Measurements from ENCODE around the gene CCNA2.

The CCNA2 gene

DNA sequence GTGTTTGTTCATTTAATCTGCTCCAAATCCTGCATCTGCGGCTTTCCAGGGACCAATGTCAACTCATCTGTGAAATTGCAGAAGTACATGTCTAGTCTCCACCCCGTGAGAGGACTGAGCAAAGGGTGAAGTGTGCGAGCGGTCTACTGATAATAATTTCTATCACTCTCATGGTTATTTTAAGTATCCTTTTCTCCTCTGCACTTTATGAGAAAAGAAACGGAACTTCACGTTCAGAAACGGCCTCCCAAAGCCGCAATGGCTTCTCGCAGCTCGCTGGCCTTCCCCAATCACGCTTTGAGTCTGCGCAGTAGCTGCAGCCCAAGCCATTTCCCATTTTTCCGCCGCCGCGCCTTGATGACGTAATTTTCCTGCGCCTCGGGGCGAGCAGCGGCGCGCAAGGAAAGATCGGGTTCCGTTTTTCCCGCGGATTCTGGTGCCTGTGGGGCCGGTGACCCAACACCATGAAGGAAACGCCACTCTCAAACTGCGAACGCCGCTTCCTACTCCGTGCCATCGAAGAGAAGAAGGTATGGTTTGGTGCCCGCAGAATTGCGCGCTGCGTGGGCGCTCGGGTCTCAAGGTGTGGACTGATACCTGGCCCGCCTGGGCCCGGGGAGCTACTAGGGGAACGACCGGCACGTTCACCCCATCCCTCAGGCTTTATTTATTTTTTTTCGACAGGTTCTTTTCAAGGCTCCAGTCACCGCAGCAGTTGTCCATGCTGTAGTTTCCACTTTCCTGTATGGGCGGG is 22.5 kb downstream of the CCNA2 start, which contains the start of gene EXOSC9:
Gene EXOSC9, plus strand, starts transcription at position 363 of the 754 bp plus-strand sequence. Its CDS starts 102 bp downstream, at position 465.
- DNase-seq: peak; percentile 91 to 96

DNA sequence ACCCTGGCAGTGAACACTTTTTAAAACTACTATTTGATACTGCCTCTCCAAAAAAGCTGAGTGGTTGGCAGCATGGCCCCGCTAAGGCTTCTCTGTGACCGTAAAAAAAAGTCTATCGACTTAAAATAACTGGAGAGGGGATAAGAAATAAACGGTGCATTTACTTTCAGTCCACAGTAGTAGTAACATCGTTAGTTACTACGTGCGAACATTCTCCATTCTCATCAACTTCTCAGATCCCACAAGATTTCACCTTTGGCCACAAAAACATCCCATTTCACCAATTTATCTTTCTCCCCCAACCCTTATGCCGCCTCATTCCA is 23.1 kb downstream of the CCNA2 start:
- DNase-seq: no peak

DNA sequence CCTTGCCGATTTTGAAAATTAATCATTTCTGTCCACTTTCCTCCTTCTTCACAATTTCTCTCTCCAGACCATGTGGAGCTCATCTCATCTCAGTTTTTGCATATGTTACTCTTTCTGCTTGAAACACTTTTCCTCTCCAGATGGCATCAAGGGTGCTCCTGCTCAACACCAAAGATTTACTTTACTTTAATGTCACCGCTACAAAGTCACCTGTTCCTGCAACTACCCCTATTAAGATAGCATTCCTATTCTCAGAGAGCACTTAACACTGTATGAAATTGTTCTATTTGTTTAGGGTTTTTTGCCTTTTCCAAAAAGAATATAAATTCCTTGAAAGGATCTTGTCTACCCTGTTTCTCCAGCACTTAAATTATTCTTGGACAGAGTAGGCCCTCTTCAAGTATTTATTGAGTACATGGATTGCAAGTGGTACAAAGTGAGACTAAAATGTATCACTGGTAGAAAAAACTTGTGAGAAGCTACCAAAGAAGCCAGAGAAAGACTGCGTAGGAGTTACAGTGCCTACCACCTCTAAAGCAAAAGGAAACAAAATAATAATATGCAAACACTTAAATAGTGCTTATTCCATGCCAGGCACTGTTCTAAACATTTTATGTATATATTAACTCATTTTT is 23.7 kb downstream of the CCNA2 start:
- no peak for DNase-seq

- DNase-seq: no peak
These were observed 24.4 kb downstream of the CCNA2 start for GRCh38 chr4:121799208-121799823.

- no peak for DNase-seq
These were observed 27.4 kb downstream of the CCNA2 start for GRCh38 chr4:121796283-121796682.

DNA sequence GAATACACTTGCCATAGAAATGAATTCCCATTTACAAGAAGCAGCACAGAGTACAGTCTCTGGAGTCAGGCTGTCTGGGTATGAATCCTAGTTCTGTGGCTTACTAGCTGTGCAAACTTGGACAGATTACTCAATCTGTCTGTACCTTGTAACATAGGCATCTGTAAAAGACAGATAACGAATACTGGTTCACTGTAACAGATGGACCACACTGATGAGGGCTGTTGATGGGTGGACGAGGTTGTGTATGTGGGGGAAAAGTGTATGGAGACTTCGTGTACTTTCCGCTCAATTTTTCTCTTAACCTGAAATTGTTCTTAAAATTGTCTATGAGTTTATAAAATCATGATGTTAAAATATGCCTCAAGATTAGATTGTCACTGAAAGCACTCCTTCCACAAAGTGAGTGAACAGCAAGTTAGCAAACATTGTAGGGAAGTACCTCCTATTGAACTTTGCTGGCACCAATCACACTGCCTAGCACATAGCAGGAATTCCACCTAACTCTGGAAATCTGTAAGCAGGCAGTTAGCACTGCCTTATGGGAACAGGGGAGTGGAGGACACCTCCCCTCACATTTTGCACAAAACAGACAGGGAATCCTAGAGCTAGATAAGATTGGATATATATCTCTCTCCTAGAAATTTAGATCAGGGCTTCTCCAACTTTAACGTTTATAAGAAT is 29.0 kb downstream of the CCNA2 start:
- DNase-seq: no peak

DNA sequence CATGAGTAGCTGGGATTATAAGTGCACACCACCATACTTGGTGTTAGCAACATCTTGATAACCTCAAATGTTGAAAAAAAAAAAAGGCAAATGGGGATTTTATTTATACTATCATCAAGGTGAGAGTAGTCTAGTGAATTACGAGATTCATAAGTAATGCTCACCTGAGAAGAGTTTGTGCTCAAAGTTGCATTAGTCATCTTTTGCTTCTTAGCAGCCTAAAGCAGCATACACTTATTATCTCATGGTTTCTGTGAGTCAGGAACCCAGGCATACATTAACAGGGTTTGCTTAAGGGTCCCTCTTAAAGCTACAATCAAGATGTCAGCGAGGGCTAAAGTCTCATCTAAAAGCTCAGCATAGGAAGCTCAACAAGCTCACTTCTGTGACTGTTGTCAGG is 30.7 kb downstream of the CCNA2 start:
- DNase-seq: no peak

DNA sequence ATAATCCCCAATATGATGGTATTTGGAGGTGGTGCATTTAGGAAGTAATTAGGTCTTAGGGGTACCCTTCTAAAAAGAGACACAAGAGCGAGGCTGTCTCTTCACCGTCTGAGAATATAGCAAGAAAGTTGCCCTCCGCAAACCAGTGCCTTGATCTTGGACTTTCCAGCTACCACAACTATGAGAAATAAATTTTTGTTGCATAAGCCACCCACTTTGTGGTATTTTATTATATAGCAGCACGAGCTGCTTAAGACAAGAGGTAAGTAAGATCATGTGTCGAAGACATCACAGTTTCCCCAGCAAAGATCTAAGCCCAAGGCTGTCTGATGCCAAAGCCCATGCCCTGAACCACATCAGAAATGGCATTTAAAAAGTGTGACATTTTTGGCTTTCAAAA is 32.2 kb downstream of the CCNA2 start:
- DNase-seq: no peak

DNA sequence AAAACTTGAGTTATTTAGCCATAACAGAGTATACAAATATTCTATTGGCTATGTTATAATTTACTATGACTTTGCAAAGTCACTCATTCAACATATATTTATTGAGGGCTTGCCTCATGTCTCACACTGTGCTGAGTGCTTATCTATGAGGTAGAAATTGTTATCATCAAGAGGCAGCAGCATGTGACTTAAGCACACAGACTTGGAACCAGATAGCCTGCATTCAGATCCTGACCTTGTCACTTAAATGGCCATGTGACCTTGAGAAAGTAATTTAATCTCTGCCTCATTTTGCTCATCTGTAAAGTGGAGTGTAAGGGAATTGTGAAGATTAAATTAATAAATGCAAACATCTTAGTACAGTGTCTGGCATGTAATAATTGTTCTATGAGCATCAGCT is 32.7 kb downstream of the CCNA2 start:
- DNase-seq: no peak

- DNase-seq: no peak
These were observed 33.5 kb downstream of the CCNA2 start for GRCh38 chr4:121789960-121790829.

DNA sequence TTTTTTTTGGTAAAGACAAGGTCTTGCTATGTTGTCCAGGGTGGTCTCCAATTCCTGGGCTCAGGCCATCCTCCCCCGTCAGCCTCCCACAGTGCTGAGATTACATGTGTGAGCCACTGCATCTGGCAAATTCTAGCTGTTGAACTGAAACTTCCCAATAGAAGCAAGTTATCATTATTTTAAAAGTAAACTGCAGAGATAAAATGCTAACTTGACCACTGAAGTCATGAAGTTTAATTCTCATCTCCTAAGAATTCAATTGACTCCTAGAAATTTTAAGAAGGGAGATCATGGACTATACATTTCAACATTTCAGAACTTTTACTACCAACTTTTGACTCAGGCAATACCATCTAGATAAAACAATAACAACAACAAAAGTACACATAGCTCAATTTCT is 34.2 kb downstream of the CCNA2 start:
- DNase-seq: no peak

- DNase-seq: no peak
These were observed 34.8 kb downstream of the CCNA2 start for GRCh38 chr4:121788896-121789295.

GRCh38 chr4:121786221-121786620 is 37.5 kb downstream of the CCNA2 start:
- no peak for DNase-seq

DNA sequence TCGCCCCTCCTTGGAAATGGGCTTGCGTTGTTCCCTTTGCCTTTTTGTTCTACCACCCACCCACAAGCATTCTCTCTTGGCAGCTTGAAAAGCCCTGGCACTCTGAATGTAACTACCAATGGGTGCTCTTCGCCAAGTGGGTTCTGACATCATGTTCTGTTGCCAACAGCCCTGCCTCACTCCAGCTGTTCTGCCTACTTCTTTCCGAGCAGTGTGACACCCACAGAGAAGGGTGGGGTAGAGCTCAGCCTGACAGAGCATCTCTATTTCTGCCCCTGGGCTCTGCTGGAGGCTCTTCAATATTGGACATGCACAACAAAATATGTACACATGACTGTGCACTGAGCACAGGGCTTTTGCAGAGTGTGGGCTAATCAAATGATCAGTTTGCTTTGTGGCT is 38.2 kb downstream of the CCNA2 start:
- no peak for DNase-seq

- no peak for DNase-seq
These were observed 38.7 kb downstream of the CCNA2 start for GRCh38 chr4:121784975-121785374.

DNA sequence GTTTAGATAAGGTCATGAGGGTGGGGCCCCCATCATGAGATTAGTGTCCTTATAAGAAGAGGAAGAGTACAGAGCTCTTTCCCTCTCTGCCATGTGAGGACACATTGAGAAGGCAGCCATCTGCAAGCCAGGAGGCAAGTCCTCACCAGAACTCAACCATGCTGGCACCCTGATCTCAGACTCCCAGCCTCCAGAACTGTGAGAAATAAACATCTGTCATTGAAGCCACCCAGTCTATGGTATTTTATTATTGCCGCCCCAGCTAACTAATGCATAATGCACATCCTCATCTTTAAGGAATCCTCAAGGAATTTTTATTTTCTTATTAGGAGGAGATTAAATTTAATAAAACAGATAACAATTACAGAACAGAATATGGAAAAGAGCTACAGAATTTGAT is 39.3 kb downstream of the CCNA2 start:
- DNase-seq: no peak

DNA sequence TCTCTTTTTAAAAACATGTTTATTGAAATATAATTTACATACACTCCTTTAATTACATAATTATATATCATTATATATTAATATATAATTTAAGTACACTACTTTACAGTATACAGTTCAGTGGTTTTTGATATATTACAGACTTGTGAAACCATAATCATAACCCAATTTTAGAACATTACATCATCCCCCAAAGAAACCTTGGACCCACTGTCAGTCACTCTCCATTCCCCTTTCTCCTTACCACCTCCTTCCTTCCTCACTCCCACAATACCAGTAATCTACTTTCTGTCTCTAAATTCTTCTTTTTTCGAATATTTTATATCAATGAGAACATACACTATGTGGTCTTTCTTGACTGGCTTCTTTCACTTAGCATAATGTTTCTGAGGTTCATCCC is 40.5 kb downstream of the CCNA2 start:
- DNase-seq: no peak

GRCh38 chr4:121778991-121779628 is 44.6 kb downstream of the CCNA2 start:
- DNase-seq: no peak

DNA sequence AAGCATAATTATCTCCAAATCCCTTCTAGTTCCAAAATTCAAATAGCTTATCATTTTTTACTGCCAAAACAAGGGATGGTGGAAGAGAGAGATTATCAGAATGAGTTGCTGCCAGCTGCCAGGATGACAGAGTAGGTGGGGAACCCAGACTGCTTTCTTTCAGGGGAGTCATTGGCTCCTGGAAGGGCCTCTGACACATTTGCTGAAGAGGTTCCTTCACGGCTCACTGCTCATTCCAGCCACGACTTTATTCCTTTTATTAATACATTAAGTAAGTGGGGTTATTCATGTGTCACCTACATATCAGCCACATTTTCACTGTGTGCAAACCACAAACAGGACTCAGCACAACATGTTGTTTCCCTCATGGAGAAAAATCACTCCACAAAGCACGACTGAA is 46.1 kb downstream of the CCNA2 start:
- no peak for DNase-seq

DNA sequence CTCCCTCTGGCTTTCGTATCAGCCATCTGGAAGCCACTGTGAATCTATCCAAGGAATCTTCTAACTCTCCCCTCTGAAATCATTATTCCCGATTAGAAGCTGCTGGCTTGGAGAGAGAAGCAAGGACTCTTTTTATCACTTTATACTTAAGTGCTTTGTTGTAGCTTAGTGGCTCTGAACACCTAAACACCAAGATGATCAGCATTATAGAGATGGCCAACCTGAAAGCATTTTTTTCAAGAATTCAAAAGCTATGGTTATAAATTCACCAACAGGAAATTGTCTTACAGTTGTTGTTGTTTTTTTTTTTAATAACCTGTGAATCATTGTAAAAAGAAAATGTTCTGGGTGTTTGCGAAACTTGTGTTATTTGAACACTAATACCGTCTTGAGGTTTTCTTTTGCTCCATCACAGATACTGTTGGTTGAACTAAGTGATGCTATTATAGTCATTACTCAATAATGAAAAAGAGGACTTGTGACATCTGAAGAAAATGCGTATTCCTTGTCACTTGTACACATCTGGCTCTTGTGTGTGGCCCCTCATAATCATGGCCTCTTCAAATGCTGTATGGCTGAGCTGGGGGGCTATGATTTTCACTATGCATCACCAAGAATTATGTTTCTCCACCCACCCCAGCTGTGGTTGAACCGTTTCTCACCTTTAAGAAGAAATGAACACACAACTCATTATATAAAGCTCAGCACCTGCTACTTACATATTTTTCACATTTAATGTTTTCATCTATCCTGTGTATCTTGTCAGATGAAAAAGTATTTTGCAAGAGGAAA is 46.9 kb downstream of the CCNA2 start:
- no peak for DNase-seq

DNA sequence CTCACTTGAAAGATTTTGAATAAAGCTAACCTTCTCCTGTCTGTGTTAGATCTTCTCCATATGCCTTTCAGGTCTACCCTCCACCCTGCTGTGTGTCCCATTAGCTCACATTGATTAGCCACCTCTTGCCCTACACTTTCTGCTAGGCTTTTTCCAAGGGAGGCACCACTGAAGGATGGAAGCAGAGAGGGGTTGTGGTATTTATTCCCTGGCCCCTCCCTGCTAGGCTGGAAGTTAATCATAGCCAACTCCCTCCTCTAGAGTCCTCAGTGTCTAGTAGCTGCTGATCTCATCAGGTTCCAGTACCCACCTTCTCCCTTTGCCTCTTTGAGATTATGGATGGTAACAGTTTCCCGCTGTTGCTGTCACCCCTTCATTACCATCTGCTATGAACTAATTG is 49.8 kb downstream of the CCNA2 start:
- no peak for DNase-seq
